Esophagus squamous epithelium (tissue), 5 donors: Measurements from ENCODE around the gene SCYGR8. TPM values are rescaled to one million over a fixed set of nuclear protein-coding genes. Genes with fewer than 3 reads are reported as not detected.

Experiments used
- DNase-seq: peaks from one replicate; lab custom pipeline; 2025; lab: John Stamatoyannopoulos, UW
- H3K27ac ChIP-seq, 4 donors: fragments of 200-600 bp; sonication (generic); one replicate each; pipeline ENCODE4 v1.5.1; 2016 to 2019; ENCODE audit warnings: mild to moderate bottlenecking in 1 of 4
- H3K27me3 ChIP-seq, 4 donors: fragments of 200-600 bp; sonication (generic); 1 replicate in 3 of 4; 2 replicates in 1 of 4; pipeline versions ENCODE4 v1.5.1 to v1.6.0; 2017 to 2021; ENCODE audit warnings: antibody characterized with exemption in 1 of 4
- H3K36me3 ChIP-seq, 3 donors: fragments of 200-600 bp; sonication (generic); one replicate each; pipeline ENCODE4 v1.5.1; 2016 to 2019
- H3K4me1 ChIP-seq, 3 donors: fragments of 200-600 bp; sonication (generic); one replicate each; pipeline ENCODE4 v1.5.1; 2017 to 2019
- H3K4me3 ChIP-seq, 4 donors: fragments of 200-600 bp; sonication (generic); 1 replicate in 3 of 4; 2 replicates in 1 of 4; pipeline ENCODE4 v1.5.1; 2016 to 2019; ENCODE audit warnings: mild to moderate bottlenecking in 2 of 4, moderate library complexity in 1 of 4
- H3K9me3 ChIP-seq, 3 donors: fragments of 200-600 bp; sonication (generic); one replicate each; pipeline ENCODE4 v1.5.1; 2016 to 2019
- POLR2A ChIP-seq, 4 donors: fragments of 450-650 bp; IDR thresholded peaks; one replicate each; pipeline ENCODE4 v1.6.1; 2017; ENCODE audit warnings: antibody characterized with exemption in 4 of 4, mild to moderate bottlenecking in 4 of 4, moderate library complexity in 3 of 4
- WGBS, 2 donors: methylation state at CpG; one replicate each; pipeline ENCODE4 v1.1.5; 2018; 5-methylcytosine and 5-hydroxymethylcytosine counted together
- intact Hi-C: fragments of 100-400 bp; cut with DNase I; formaldehyde crosslinking; loops from one replicate; pipeline ENCODE4 v1.15.0; 2022
- total RNA-seq, 4 donors: library from RNA; depleted of rRNA; stranded (reverse); fragments of >200 nt; gene quantifications; one replicate each; pipeline ENCODE4 v1.1.0, GENCODE V29; 2016
- TF ChIP-seq, protein P1 (sequence below), 6 experiments: fragments of 450-650 bp in 4 of 6; fragments of 200-600 bp in 2 of 6; sonication (generic) in 2 of 6; IDR thresholded peaks; one replicate each; pipeline ENCODE4 v1.5.1; 2016 to 2019; ENCODE audit warnings: antibody characterized with exemption in 6 of 6, mild to moderate bottlenecking in 4 of 6, moderate library complexity in 4 of 6
- donor health status: DM: yes; HTN: yes; CAD: no.

Gene SCYGR8
- total RNA-seq, 4 donors from 2014 or later, result not detected

DNA sequence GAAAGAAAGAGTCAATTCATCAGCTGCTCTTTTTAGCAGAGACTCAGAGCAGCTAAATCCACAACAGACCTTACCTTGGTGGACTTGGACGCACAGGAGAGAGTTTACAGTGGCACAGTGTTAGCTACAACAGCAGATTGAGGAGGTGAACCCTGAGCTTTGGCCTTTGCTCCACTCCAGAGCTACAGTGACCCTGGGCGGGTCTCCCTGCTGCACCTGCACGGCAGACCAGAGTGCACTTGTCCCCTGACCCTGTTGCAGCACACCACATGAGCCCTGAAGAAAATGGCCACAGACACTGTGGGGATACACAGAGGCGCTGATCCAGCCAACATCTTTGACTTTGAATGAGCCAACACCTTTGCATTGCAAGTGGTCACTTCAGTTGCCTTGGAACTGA is 38.8 kb upstream of the SCYGR8 start:
- DNase-seq, result no peak
- Histone ChIP-seq H3K27ac (no peak overlapping the region), H3K36me3 (no peaks in the 10 kb centered on the region), H3K4me1 (peaks cover 0 to 15% (median 6%) of the 10 kb centered on the region in 3 donors), H3K4me3 (no peak overlapping the region), H3K27me3 (peaks cover 0 to 4% (median 0%) of the 10 kb centered on the region in 4 donors), H3K9me3 (no peaks in the 10 kb centered on the region)
- intact Hi-C loops, result no loop called here
- WGBS, 2 donors, result 75 to 95% methylated on average over 2 to 4 of the region's 4 CpGs
- TF ChIP-seq, protein P1, sequence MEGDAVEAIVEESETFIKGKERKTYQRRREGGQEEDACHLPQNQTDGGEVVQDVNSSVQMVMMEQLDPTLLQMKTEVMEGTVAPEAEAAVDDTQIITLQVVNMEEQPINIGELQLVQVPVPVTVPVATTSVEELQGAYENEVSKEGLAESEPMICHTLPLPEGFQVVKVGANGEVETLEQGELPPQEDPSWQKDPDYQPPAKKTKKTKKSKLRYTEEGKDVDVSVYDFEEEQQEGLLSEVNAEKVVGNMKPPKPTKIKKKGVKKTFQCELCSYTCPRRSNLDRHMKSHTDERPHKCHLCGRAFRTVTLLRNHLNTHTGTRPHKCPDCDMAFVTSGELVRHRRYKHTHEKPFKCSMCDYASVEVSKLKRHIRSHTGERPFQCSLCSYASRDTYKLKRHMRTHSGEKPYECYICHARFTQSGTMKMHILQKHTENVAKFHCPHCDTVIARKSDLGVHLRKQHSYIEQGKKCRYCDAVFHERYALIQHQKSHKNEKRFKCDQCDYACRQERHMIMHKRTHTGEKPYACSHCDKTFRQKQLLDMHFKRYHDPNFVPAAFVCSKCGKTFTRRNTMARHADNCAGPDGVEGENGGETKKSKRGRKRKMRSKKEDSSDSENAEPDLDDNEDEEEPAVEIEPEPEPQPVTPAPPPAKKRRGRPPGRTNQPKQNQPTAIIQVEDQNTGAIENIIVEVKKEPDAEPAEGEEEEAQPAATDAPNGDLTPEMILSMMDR (IDR thresholded peaks at IDR 0.05), result no peak
- TF ChIP-seq POLR2A (IDR thresholded peaks at IDR 0.05), result no peak

DNA sequence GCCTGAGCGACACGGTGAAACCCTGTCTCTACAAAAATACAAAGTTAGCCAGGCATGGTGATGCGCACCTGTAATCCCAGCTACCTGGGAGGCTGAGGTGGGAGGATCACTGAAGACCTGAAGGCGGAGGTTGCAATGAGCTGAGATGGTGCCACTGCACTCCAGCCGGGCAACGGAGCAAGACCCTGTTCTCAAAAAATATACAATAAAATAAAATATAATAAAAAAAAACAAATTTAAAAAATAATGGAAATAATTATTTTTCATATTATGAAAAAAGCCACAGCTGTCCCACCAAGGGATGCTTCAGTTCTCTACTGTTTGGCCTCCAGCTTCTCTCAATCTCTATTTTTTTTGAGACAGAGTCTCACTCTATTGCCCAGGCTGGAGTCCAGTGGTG is 38.3 kb upstream of the SCYGR8 start:
- Histone ChIP-seq H3K27me3 (peaks cover 0 to 4% (median 0%) of the 10 kb centered on the region in 4 donors), H3K27ac (no peak overlapping the region), H3K4me1 (peaks cover 0 to 15% (median 6%) of the 10 kb centered on the region in 3 donors), H3K36me3 (no peaks in the 10 kb centered on the region), H3K9me3 (no peaks in the 10 kb centered on the region), H3K4me3 (no peak overlapping the region)
- TF ChIP-seq, protein P1 (IDR thresholded peaks at IDR 0.05), result no peak
- TF ChIP-seq POLR2A (IDR thresholded peaks at IDR 0.05), result no peak
- WGBS, 2 donors, result 78 to 94% methylated on average over 6 of the region's 6 CpGs
- no peak for DNase-seq
- intact Hi-C loops, result no loop called here

DNA sequence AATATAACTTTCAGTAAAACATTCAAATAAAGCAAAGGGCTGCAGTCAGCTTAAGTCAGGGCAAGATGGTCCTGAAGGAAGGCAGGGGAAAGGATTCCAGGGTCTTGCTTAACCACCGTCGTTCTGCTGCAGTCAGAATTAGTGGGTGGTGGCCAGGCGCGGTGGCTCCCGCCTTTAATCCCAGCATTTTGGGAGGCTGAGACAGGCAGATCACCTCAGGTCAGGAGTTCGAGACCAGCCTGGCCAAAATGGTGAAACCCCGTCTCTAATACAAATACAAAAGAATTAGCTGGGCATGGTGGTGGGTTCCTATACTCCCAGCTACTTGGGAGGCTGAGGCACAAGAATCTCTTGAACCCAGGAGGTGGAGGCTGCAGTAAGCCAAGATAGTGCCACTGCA is 34.7 kb upstream of the SCYGR8 start:
- no peaks in the 10 kb centered on the region for H3K36me3 ChIP-seq
- no peaks in the 10 kb centered on the region for H3K9me3 ChIP-seq
- DNase-seq, result no peak
- no peaks in the 10 kb centered on the region for H3K4me1 ChIP-seq
- TF ChIP-seq, protein P1 (IDR thresholded peaks at IDR 0.05), result no peak
- TF ChIP-seq POLR2A (IDR thresholded peaks at IDR 0.05), result no peak
- H3K4me3 ChIP-seq, result no peak overlapping the region
- no peak overlapping the region for H3K27ac ChIP-seq
- WGBS, 2 donors, result 82 to 89% methylated on average over 6 to 7 of the region's 7 CpGs
- intact Hi-C loops, result no loop called here
- H3K27me3 ChIP-seq, result peaks cover 0 to 4% (median 0%) of the 10 kb centered on the region in 4 donors

DNA sequence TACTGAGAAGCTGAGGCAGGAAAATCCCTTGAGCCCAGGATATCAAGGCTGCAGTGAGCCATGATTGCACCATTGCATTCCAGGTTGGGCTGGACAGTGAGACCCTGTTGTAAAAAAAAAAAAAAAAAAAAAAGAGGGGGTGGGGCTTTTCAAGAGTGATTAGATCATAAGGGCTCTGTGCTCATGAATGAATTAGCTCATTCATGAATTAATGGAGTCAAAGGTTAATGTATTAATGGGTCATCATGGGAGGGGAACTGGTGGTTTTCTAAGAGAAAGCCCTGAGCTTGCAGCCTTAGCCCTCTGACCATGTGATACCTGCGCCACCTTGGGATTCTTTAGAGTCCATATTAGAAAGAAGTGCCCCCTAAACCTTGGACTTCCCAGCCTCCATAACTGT is 32.4 kb upstream of the SCYGR8 start:
- H3K27ac ChIP-seq, result no peak overlapping the region
- H3K4me1 ChIP-seq, result peaks cover 8 to 13% (median 8%) of the 10 kb centered on the region in 3 donors
- no peak for DNase-seq
- H3K27me3 ChIP-seq, result peaks cover 0 to 9% (median 0%) of the 10 kb centered on the region in 4 donors
- no peaks in the 10 kb centered on the region for H3K9me3 ChIP-seq
- 100% methylated on average over 1 of the region's 1 CpG for WGBS, 2 donors
- TF ChIP-seq, protein P1 (IDR thresholded peaks at IDR 0.05), result no peak
- TF ChIP-seq POLR2A (IDR thresholded peaks at IDR 0.05), result no peak
- no peaks in the 10 kb centered on the region for H3K36me3 ChIP-seq
- no peak overlapping the region for H3K4me3 ChIP-seq
- intact Hi-C loops, result no loop called here

DNA sequence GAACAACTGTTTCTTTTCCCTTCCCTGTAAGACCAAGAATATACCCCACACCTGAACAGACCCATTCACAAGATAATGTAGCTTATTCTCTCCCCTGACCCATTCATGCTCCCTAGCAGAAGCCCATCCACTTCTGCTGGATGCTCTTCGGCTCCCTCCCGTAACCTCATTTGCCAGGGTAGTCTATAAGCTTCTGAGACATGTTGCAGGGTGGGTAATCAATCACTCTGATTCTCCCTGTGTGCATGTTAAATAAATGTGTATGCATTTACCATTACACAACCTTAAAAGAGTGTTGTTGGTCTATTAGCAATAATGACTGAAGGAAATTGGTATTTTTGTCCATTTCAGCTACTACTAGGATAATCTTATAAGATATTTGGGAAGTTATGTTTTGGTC is 29.2 kb upstream of the SCYGR8 start:
- H3K9me3 ChIP-seq, result no peaks in the 10 kb centered on the region
- no peak overlapping the region for H3K27ac ChIP-seq
- H3K4me1 ChIP-seq, result peaks cover 8 to 20% (median 12%) of the 10 kb centered on the region in 3 donors
- WGBS, 2 donors, result 96 to 100% methylated on average over 2 of the region's 2 CpGs
- intact Hi-C loops, result no loop called here
- DNase-seq, result no peak
- no peak overlapping the region for H3K4me3 ChIP-seq
- no peak for TF ChIP-seq POLR2A (IDR thresholded peaks at IDR 0.05)
- TF ChIP-seq, protein P1 (IDR thresholded peaks at IDR 0.05), result no peak
- peaks cover 0 to 5% (median 0%) of the 10 kb centered on the region in 4 donors for H3K27me3 ChIP-seq
- no peaks in the 10 kb centered on the region for H3K36me3 ChIP-seq
